KOPT-K1 (cell line): ENCODE measurements around the gene WT1.

ENCODE experiments used
- H3K27ac ChIP-seq: fragments of 200-600 bp; sonication (generic); 2 replicates; pipeline ENCODE4 v1.5.1; 2016; ENCODE audit warnings: antibody characterized with exemption, mild to moderate bottlenecking, low read depth, low read length; ENCODE audit not compliant: poor library complexity, severe bottlenecking
- H3K36me3 ChIP-seq: fragments of 200-600 bp; sonication (generic); 2 replicates; pipeline ENCODE4 v1.5.1; 2017; ENCODE audit warnings: antibody characterized with exemption, mild to moderate bottlenecking, low read length, moderate library complexity; ENCODE audit not compliant: insufficient read depth
- H3K9me3 ChIP-seq: fragments of 200-600 bp; sonication (generic); 2 replicates; pipeline ENCODE4 v1.5.1; 2017; ENCODE audit warnings: antibody characterized with exemption, low read length, mild to moderate bottlenecking; ENCODE audit not compliant: insufficient read depth, poor library complexity, severe bottlenecking

The WT1 gene

GRCh38 chr11:32420139-32420538 is 15.2 kb downstream of the WT1 start:
- Histone ChIP-seq H3K9me3 (no peaks in the 10 kb centered on the region), H3K36me3 (no peaks in the 10 kb centered on the region), H3K27ac (peak overlapping the region; percentile 95)

GRCh38 chr11:32418836-32419235 is 16.5 kb downstream of the WT1 start:
- peak overlapping the region; percentile 95 for H3K27ac ChIP-seq
- H3K9me3 ChIP-seq: no peaks in the 10 kb centered on the region
- no peaks in the 10 kb centered on the region for H3K36me3 ChIP-seq

- no peaks in the 10 kb centered on the region for H3K9me3 ChIP-seq
Measured at GRCh38 chr11:32417806-32418205, 17.5 kb downstream of the WT1 start.

GRCh38 chr11:32416301-32416700 is 19.0 kb downstream of the WT1 start:
- Histone ChIP-seq H3K9me3 (no peaks in the 10 kb centered on the region), H3K36me3 (no peaks in the 10 kb centered on the region), H3K27ac (peak overlapping the region; percentile 95)

More at GRCh38 chr11:32417806-32418205, 17.5 kb downstream of the WT1 start:
- no peaks in the 10 kb centered on the region for H3K36me3 ChIP-seq
- peak overlapping the region; percentile 95 for H3K27ac ChIP-seq

- Histone ChIP-seq H3K27ac (no peak overlapping the region), H3K9me3 (no peaks in the 10 kb centered on the region), H3K36me3 (no peaks in the 10 kb centered on the region)
Measured at GRCh38 chr11:32414925-32415324, 20.4 kb downstream of the WT1 start.

GRCh38 chr11:32411942-32412615 is 23.3 kb downstream of the WT1 start:
- H3K27ac ChIP-seq: no peak overlapping the region
- no peaks in the 10 kb centered on the region for H3K36me3 ChIP-seq
- no peaks in the 10 kb centered on the region for H3K9me3 ChIP-seq

- H3K9me3 ChIP-seq: no peaks in the 10 kb centered on the region
- H3K27ac ChIP-seq: peak overlapping the region; percentile 41
- H3K36me3 ChIP-seq: no peaks in the 10 kb centered on the region
Measured at GRCh38 chr11:32405592-32405991, 29.7 kb downstream of the WT1 start.

GRCh38 chr11:32402836-32403235 is 32.5 kb downstream of the WT1 start:
- Histone ChIP-seq H3K36me3 (no peaks in the 10 kb centered on the region), H3K9me3 (no peaks in the 10 kb centered on the region), H3K27ac (peak overlapping the region; percentile 47)

GRCh38 chr11:32400670-32401369 is 34.5 kb downstream of the WT1 start:
- Histone ChIP-seq H3K9me3 (no peaks in the 10 kb centered on the region), H3K36me3 (no peaks in the 10 kb centered on the region), H3K27ac (no peak overlapping the region)

- no peak overlapping the region for H3K27ac ChIP-seq
- H3K9me3 ChIP-seq: no peaks in the 10 kb centered on the region
- no peaks in the 10 kb centered on the region for H3K36me3 ChIP-seq
Measured at GRCh38 chr11:32400196-32400595, 35.1 kb downstream of the WT1 start.

- Histone ChIP-seq H3K9me3 (no peaks in the 10 kb centered on the region), H3K27ac (peak overlapping the region; percentile 70), H3K36me3 (no peaks in the 10 kb centered on the region; the same call in 1 of the 2 replicates)
Measured at GRCh38 chr11:32396991-32397390, 38.3 kb downstream of the WT1 start.

GRCh38 chr11:32396331-32396730 is 39.0 kb downstream of the WT1 start:
- Histone ChIP-seq H3K36me3 (no peaks in the 10 kb centered on the region; the same call in 1 of the 2 replicates), H3K27ac (peak overlapping the region; percentile 70), H3K9me3 (no peaks in the 10 kb centered on the region)

GRCh38 chr11:32395127-32395526 is 40.2 kb downstream of the WT1 start:
- Histone ChIP-seq H3K9me3 (no peaks in the 10 kb centered on the region), H3K36me3 (peaks cover 9% of the 10 kb centered on the region; the same call in 1 of the 2 replicates), H3K27ac (peak overlapping the region; percentile 70)

GRCh38 chr11:32392840-32393239 is 42.5 kb downstream of the WT1 start:
- H3K9me3 ChIP-seq: no peaks in the 10 kb centered on the region
- peaks cover 32% of the 10 kb centered on the region for H3K36me3 ChIP-seq
- peak overlapping the region; percentile 69 for H3K27ac ChIP-seq

GRCh38 chr11:32391956-32392553 is 43.3 kb downstream of the WT1 start:
- peaks cover 40% of the 10 kb centered on the region for H3K36me3 ChIP-seq
- peak overlapping the region; percentile 69 for H3K27ac ChIP-seq
- H3K9me3 ChIP-seq: no peaks in the 10 kb centered on the region
